ENCODE results near the gene MRPL48. TPM values are rescaled to one million over a fixed set of nuclear protein-coding genes. Genes with fewer than 3 reads are reported as not detected.

Gene MRPL48
- total and polyA plus RNA-seq, 4 donors: 12.6 to 34.1 (median 20.0) TPM

- TF ChIP-seq FOXA2 (IDR thresholded peaks at IDR 0.05): no peak
Measured at GRCh38 chr11:73851046-73851764, 63.5 kb downstream of the MRPL48 start (continued).

GRCh38 chr11:73852049-73852448 is 64.4 kb downstream of the MRPL48 start:
- Histone ChIP-seq H3K36me3 (ENCODE audit: control insufficient read depth in 4 of 4, insufficient read depth in 3 of 4, low read depth in 1 of 4, low read length in 3 of 4) (peaks cover 0 to 6% (median 2%) of the 10 kb centered on the region in 4 donors), H3K4me1 (ENCODE audit: control insufficient read depth in 4 of 4, insufficient read depth in 4 of 4, low read length in 3 of 4) (no peaks in the 10 kb centered on the region), H3K27ac (ENCODE audit: low read depth in 1 of 2, low read length in 2 of 2) (no peak overlapping the region), H3K27me3 (ENCODE audit: control insufficient read depth in 4 of 4, insufficient read depth in 4 of 4, low read length in 3 of 4) (no peaks in the 10 kb centered on the region), H3K9ac (ENCODE audit: low read depth in 1 of 2, low read length in 2 of 2) (no peak overlapping the region), H3K9me3 (ENCODE audit: control insufficient read depth in 4 of 4, low read length in 3 of 4) (no peaks in the 10 kb centered on the region), H3K4me3 (ENCODE audit: low read depth in 1 of 3, low read length in 3 of 3) (no peak overlapping the region)
- 99% methylated on average over 3 of the region's 3 CpGs for WGBS
- DNase-seq (ENCODE audit: low spot score): no peak
- TF ChIP-seq HNF4A (conservative IDR thresholded peaks at IDR 0.05) (no peak), JUND (IDR thresholded peaks at IDR 0.05) (no peak), CTCF (IDR thresholded peaks at IDR 0.05; ENCODE audit: low read depth, low read length, missing input control) (no peak), ATF3 (IDR thresholded peaks at IDR 0.05) (no peak), GABPA (IDR thresholded peaks at IDR 0.05 in 1 of 2, conservative IDR thresholded peaks at IDR 0.05 in 1 of 2) (no peak), MAX (IDR thresholded peaks at IDR 0.05) (no peak), ZBTB33 (IDR thresholded peaks at IDR 0.05) (no peak), HNF4G (IDR thresholded peaks at IDR 0.05) (no peak), YY1 (IDR thresholded peaks at IDR 0.05) (no peak), FOXA1 (IDR thresholded peaks at IDR 0.05) (no peak), SP1 (IDR thresholded peaks at IDR 0.05) (no peak), REST (IDR thresholded peaks at IDR 0.05) (no peak), TAF1 (conservative IDR thresholded peaks at IDR 0.05) (no peak)
